HepG2 (cell line): ENCODE data around the gene PACS1. TPM values are rescaled to one million over a fixed set of nuclear protein-coding genes. Genes with fewer than 3 reads are reported as not detected.

Experiments used
- KLF16 ChIP-seq, 2 experiments: sonication (generic) in 1 of 2; formaldehyde crosslinking in 1 of 2; IDR thresholded peaks; 2 replicates each; pipeline versions ENCODE4 v1.6.1 to v1.8.0; 2016 to 2023; ENCODE audit warnings: missing genetic modification reagents in 2 of 2, missing compliant biosample characterization in 1 of 2
- NFYC ChIP-seq: IDR thresholded peaks from 2 replicates; pipeline ENCODE4 v1.6.1; 2016; ENCODE audit warnings: missing genetic modification reagents, missing compliant biosample characterization
- PCBP1 ChIP-seq: fragments of 200-400 bp; formaldehyde crosslinking; IDR thresholded peaks from 2 replicates; pipeline ENCODE4 v1.6.1; 2017; ENCODE audit warnings: mild to moderate bottlenecking, low read depth, low read length, borderline replicate concordance
- RXRA ChIP-seq: sonication (generic); formaldehyde crosslinking; IDR thresholded peaks from 2 replicates; pipeline ENCODE4 v1.5.1; 2020; ENCODE audit warnings: missing genetic modification reagents
- THYN1 ChIP-seq: sonication (generic); formaldehyde crosslinking; IDR thresholded peaks from 2 replicates; pipeline ENCODE4 v1.8.1; 2023; ENCODE audit warnings: low read depth, mild to moderate bottlenecking, moderate library complexity, missing genetic modification reagents, borderline replicate concordance
- ZNF605 ChIP-seq: sonication (generic); formaldehyde crosslinking; IDR thresholded peaks from 2 replicates; pipeline ENCODE4 v1.8.0; 2022; ENCODE audit warnings: mild to moderate bottlenecking, missing genetic modification reagents
- ZXDC ChIP-seq: sonication (generic); formaldehyde crosslinking; IDR thresholded peaks from 2 replicates; pipeline ENCODE4 v1.5.0; 2020; ENCODE audit warnings: mild to moderate bottlenecking, missing genetic modification reagents
- polyA plus RNA-seq, 8 experiments: library from polyadenylated mRNA; depleted of rRNA in 3 of 8; stranded (reverse) in 7 of 8; unstranded in 1 of 8; fragments of >200 nt; fragmentation: Illumina TruSeq in 4 of 8; extraction: Trizol in 4 of 8; gene quantifications; 2 replicates each; pipeline versions ENCODE4 v1.2.1 to v1.2.3, GENCODE V29; 2011 to 2016; ENCODE audit warnings: low read depth in 4 of 8, missing spikeins in 1 of 8, mixed read lengths in 1 of 8; ENCODE audit not compliant: insufficient read depth in 1 of 8
- total RNA-seq, 5 experiments: library from RNA; depleted of rRNA; stranded (reverse); fragments of >200 nt; fragmentation: Illumina TruSeq; extraction: Trizol; gene quantifications; 2 replicates each; pipeline ENCODE4 v1.2.3, GENCODE V29; 2016; ENCODE audit warnings: low read depth in 1 of 5
- TF ChIP-seq, protein P1 (sequence below): sonication (generic); formaldehyde crosslinking; conservative IDR thresholded peaks from 2 replicates; pipeline ENCODE4 v1.4.0; 2020; ENCODE audit warnings: missing genetic modification reagents

Gene PACS1
- total and polyA plus RNA-seq, 2 of the 13 experiments (the other 11 are each of a cell fraction or from before 2014, with no cell fraction given), result 7.6 to 8.6 TPM

- TF ChIP-seq RXRA (CRISPR knock-in tag) (0 out of 2 replicates have a peak, but pooled peaks have one; percentile 3), ZNF605 (CRISPR knock-in tag) (0 out of 2 replicates have a peak, but pooled peaks have one; percentile 8), ZXDC (CRISPR knock-in tag) (no peak), NFYC (CRISPR knock-in tag) (no peak), THYN1 (CRISPR knock-in tag) (no peak), KLF16 (CRISPR knock-in tag; IDR thresholded peaks at IDR 0.05) (no peak), PCBP1 (no peak)
- TF ChIP-seq, protein P1, sequence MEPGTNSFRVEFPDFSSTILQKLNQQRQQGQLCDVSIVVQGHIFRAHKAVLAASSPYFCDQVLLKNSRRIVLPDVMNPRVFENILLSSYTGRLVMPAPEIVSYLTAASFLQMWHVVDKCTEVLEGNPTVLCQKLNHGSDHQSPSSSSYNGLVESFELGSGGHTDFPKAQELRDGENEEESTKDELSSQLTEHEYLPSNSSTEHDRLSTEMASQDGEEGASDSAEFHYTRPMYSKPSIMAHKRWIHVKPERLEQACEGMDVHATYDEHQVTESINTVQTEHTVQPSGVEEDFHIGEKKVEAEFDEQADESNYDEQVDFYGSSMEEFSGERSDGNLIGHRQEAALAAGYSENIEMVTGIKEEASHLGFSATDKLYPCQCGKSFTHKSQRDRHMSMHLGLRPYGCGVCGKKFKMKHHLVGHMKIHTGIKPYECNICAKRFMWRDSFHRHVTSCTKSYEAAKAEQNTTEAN (CRISPR knock-in tag), result no peak
These were observed 196.4 kb downstream of the PACS1 start (continued) for GRCh38 chr11:66266378-66267038.
